ENCODE measurements around the gene MYO7B. TPM values are rescaled to one million over a fixed set of nuclear protein-coding genes. Genes with fewer than 3 reads are reported as not detected.

MYO7B gene
- total RNA-seq, 1 donor from 2014 or later, result 0.13 TPM

- no peak for DNase-seq (ENCODE audit: low read depth in 2 of 2)
Observed at GRCh38 chr2:127636248-127637235, 101.1 kb downstream of the MYO7B start.

- peak in 1 of 2 donors; percentile 25 for DNase-seq (ENCODE audit: low read depth in 2 of 2)
Observed at GRCh38 chr2:127637236-127637630, 101.8 kb downstream of the MYO7B start.

GRCh38 chr2:127637725-127638252 lies 102.3 kb downstream of the MYO7B start:
- DNase-seq (ENCODE audit: low read depth in 2 of 2), result peak in 1 of 2 donors; percentile 68

- peak in 1 of 2 donors; percentile 23 for DNase-seq (ENCODE audit: low read depth in 2 of 2)
Observed at GRCh38 chr2:127638361-127639110, 103.1 kb downstream of the MYO7B start.

- DNase-seq (ENCODE audit: low read depth in 2 of 2), result no peak
Observed at GRCh38 chr2:127639111-127639474, 103.6 kb downstream of the MYO7B start.

GRCh38 chr2:127640082-127641072 lies 104.9 kb downstream of the MYO7B start:
- DNase-seq (ENCODE audit: low read depth in 2 of 2), result peak in 1 of 2 donors; percentile 29

- no peak for DNase-seq (ENCODE audit: low read depth in 2 of 2)
Observed at GRCh38 chr2:127641133-127641532, 105.7 kb downstream of the MYO7B start.

GRCh38 chr2:127641846-127642507 lies 106.5 kb downstream of the MYO7B start:
- DNase-seq (ENCODE audit: low read depth in 2 of 2), result no peak

- DNase-seq (ENCODE audit: low read depth in 2 of 2), result no peak
Observed at GRCh38 chr2:127642706-127643438, 107.4 kb downstream of the MYO7B start.

GRCh38 chr2:127643439-127644065 lies 108.1 kb downstream of the MYO7B start:
- DNase-seq (ENCODE audit: low read depth in 2 of 2), result no peak

GRCh38 chr2:127644066-127645025 lies 108.9 kb downstream of the MYO7B start:
- DNase-seq (ENCODE audit: low read depth in 2 of 2), result no peak

- DNase-seq (ENCODE audit: low read depth in 2 of 2), result no peak
Observed at GRCh38 chr2:127645026-127645394, 109.5 kb downstream of the MYO7B start.

GRCh38 chr2:127645395-127646291 lies 110.2 kb downstream of the MYO7B start, which contains the start of gene GPR17:
Gene GPR17, plus strand, starts transcription at chr2:127646153. Its CDS starts 4,583 bp downstream, at chr2:127650736.
- DNase-seq (ENCODE audit: low read depth in 2 of 2), result no peak

- peak in 1 of 2 donors; percentile 30 for DNase-seq (ENCODE audit: low read depth in 2 of 2)
Observed at GRCh38 chr2:127646487-127647241, 111.2 kb downstream of the MYO7B start.

GRCh38 chr2:127647242-127648190 lies 112.0 kb downstream of the MYO7B start:
- DNase-seq (ENCODE audit: low read depth in 2 of 2), result peak in 1 of 2 donors; percentile 81
